PC-3 (cell line): ENCODE measurements around the gene MFAP2. TPM values are rescaled to one million over a fixed set of nuclear protein-coding genes. Genes with fewer than 3 reads are reported as not detected.
"Not testable (repeated sequence)": the region's sequence is repeated elsewhere in the genome, so short reads cannot be mapped to it uniquely, and the experiment has no call there.

ENCODE experiments used
- ATAC-seq: fragments of 200-7000 bp; cut with Tn5 transposase; 2 replicates; pipeline ENCODE4 v1.9.1; 2020; ENCODE audit warnings: mild to moderate bottlenecking, moderate library complexity
- BruUV-seq: library from RNA; stranded (reverse); fragments of 400-500 nt; replicated peaks from 2 replicates; lab custom pipeline; 2021; lab: Mats Ljungman, UMichigan
- CTCF ChIA-PET: fragments of 300-600 bp; sonication (Branson Sonifier 250); formaldehyde crosslinking; loops from one replicate; lab custom pipeline; 2022; ENCODE audit warnings: antibody characterized with exemption; lab: Charles Lee
- POLR2A ChIA-PET: fragments of 300-600 bp; sonication (Branson Sonifier 250); formaldehyde crosslinking; loops from one replicate; lab custom pipeline; 2022; ENCODE audit warnings: antibody characterized with exemption; ENCODE audit not compliant: unreplicated experiment; lab: Charles Lee
- DNase-seq: peaks from one replicate; pipeline ENCODE4 v3.0.0-alpha.2; 2015
- H2AFZ ChIP-seq: fragments of 300-600 bp; sonication (generic); 2 replicates; pipeline ENCODE4 v1.6.0; 2016; ENCODE audit warnings: antibody characterized with exemption, low read length
- H3F3A ChIP-seq: fragments of 300-600 bp; sonication (generic); one replicate; pipeline ENCODE4 v1.6.0; 2017; ENCODE audit warnings: antibody characterized with exemption, low read length, control low read depth, mild to moderate bottlenecking; ENCODE audit not compliant: unreplicated experiment
- H3K27ac ChIP-seq: fragments of 300-600 bp; sonication (generic); 2 replicates; pipeline ENCODE4 v1.5.1; 2016; ENCODE audit warnings: mild to moderate bottlenecking, low read length
- H3K27me3 ChIP-seq: fragments of 300-600 bp; sonication (generic); 2 replicates; pipeline ENCODE4 v1.6.1; 2016; ENCODE audit warnings: low read length, mixed read lengths
- H3K36me3 ChIP-seq: fragments of 300-600 bp; sonication (generic); 2 replicates; pipeline ENCODE4 v1.6.1; 2016; ENCODE audit warnings: low read depth, mixed run types, low read length, mixed read lengths
- H3K4me1 ChIP-seq: fragments of 300-600 bp; sonication (generic); 2 replicates; pipeline ENCODE4 v1.5.1; 2016; ENCODE audit warnings: low read length; ENCODE audit not compliant: insufficient read depth
- H3K4me2 ChIP-seq: fragments of 300-600 bp; sonication (generic); 2 replicates; pipeline ENCODE4 v1.6.0; 2016; ENCODE audit warnings: low read length
- H3K4me3 ChIP-seq: fragments of 300-600 bp; sonication (generic); 2 replicates; pipeline ENCODE4 v1.5.1; 2016; ENCODE audit warnings: mild to moderate bottlenecking, low read length, mixed read lengths
- H3K79me2 ChIP-seq: fragments of 300-600 bp; sonication (generic); 2 replicates; pipeline ENCODE4 v1.6.1; 2017; ENCODE audit warnings: low read length, mixed read lengths
- H3K9ac ChIP-seq: fragments of 300-600 bp; sonication (generic); 2 replicates; pipeline ENCODE4 v1.6.0; 2016; ENCODE audit warnings: mild to moderate bottlenecking, low read length
- H3K9me2 ChIP-seq: fragments of 300-600 bp; sonication (generic); replicated peaks from 2 replicates; pipeline ENCODE4 v1.6.1; 2016; ENCODE audit warnings: mixed run types, low read length, mixed read lengths
- H3K9me3 ChIP-seq: fragments of 300-600 bp; sonication (generic); 2 replicates; pipeline ENCODE4 v1.6.1; 2016; ENCODE audit warnings: low read length, mixed read lengths
- H4K20me1 ChIP-seq: fragments of 300-600 bp; sonication (generic); 2 replicates; pipeline ENCODE4 v1.6.1; 2016; ENCODE audit warnings: low read length, mixed read lengths
- CTCF ChIP-seq: fragments of 300-600 bp; sonication (generic); conservative IDR thresholded peaks from 2 replicates; pipeline ENCODE4 v1.5.1; 2017; ENCODE audit warnings: antibody characterized with exemption, low read depth, mild to moderate bottlenecking, low read length
- EZH2 ChIP-seq: fragments of 300-600 bp; sonication (generic); IDR thresholded peaks from one replicate; pipeline ENCODE4 v1.6.1; 2017; ENCODE audit warnings: antibody characterized with exemption, mild to moderate bottlenecking, low read length; ENCODE audit not compliant: unreplicated experiment
- EZH2phosphoT487 ChIP-seq: fragments of 300-600 bp; sonication (generic); IDR thresholded peaks from 2 replicates; pipeline ENCODE4 v1.6.1; 2018; ENCODE audit warnings: mild to moderate bottlenecking, antibody characterized with exemption, low read length, borderline replicate concordance
- intact Hi-C: fragments of 100-400 bp; cut with micrococcal nuclease; formaldehyde crosslinking; loops from 2 replicates; pipeline ENCODE4 v1.9.0; 2023
- total RNA-seq: library from RNA; depleted of rRNA; stranded (reverse); fragments of >200 nt; gene quantifications from 2 replicates; pipeline ENCODE4 v1.2.3, GENCODE V29; 2014

MFAP2 gene
- total RNA-seq, 1 experiment from 2014 or later = 1.8 TPM

- TF ChIP-seq CTCF (no peak), EZH2 (no peak), EZH2phosphoT487 (no peak)
- intact Hi-C loops = no loop called here
- no peaks in the 10 kb centered on the region for H3F3A ChIP-seq
- POLR2A ChIA-PET = no interaction called here
- no peak overlapping the region for H3K27ac ChIP-seq
- DNase-seq (no peak), ATAC-seq (no peak)
- peaks cover 9% of the 10 kb centered on the region for H3K4me1 ChIP-seq
- H3K36me3 ChIP-seq = no peaks in the 10 kb centered on the region
- H3K4me3 ChIP-seq = no peak overlapping the region
- no peak overlapping the region for H3K9ac ChIP-seq
- CTCF ChIA-PET = no interaction called here
- H3K79me2 ChIP-seq = no peaks in the 10 kb centered on the region
- no peak overlapping the region for H2AFZ ChIP-seq
- no peaks in the 10 kb centered on the region for H3K27me3 ChIP-seq
- no peak overlapping the region for H3K4me2 ChIP-seq
- H4K20me1 ChIP-seq = no peaks in the 10 kb centered on the region
- no TSS peak for BruUV-seq
- H3K9me3 ChIP-seq = no peaks in the 10 kb centered on the region
- H3K9me2 ChIP-seq = no peaks in the 10 kb centered on the region
Measured at GRCh38 chr1:16955186-16955585, 25.2 kb downstream of the MFAP2 start.

DNA sequence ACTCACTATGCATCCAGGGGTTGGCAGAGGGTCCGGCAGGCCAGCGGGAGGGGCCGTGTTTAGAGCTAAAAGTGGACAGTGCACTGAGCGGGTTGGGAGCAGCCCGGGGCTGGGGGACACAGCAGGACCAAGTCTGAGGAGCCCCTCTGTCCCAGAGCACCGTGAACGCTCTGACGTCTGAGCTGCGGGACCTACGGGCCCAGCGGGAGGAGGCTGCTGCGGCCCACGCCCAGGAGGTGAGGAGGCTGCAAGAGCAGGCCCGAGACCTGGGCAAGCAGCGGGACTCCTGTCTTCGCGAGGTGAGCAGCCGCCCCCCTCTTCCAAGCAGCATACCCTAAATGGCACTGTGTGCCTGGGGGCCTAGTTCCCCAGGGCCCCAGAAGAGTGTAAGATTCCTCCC is 25.8 kb downstream of the MFAP2 start:
- Histone ChIP-seq H3K9ac (no peak overlapping the region), H4K20me1 (no peaks in the 10 kb centered on the region), H3K4me3 (no peak overlapping the region), H3K36me3 (no peaks in the 10 kb centered on the region), H3K4me1 (peaks cover 10% of the 10 kb centered on the region), H3K9me3 (no peaks in the 10 kb centered on the region), H3K9me2 (no peaks in the 10 kb centered on the region), H2AFZ (no peak overlapping the region), H3K79me2 (no peaks in the 10 kb centered on the region), H3K4me2 (no peak overlapping the region), H3F3A (no peaks in the 10 kb centered on the region), H3K27ac (no peak overlapping the region), H3K27me3 (no peaks in the 10 kb centered on the region)
- BruUV-seq = no TSS peak
- TF ChIP-seq CTCF (no peak), EZH2 (no peak), EZH2phosphoT487 (no peak)
- ChIA-PET POLR2A (no interaction called here), CTCF (no interaction called here)
- ATAC-seq (no peak), DNase-seq (no peak)
- intact Hi-C loops = no loop called here

DNA sequence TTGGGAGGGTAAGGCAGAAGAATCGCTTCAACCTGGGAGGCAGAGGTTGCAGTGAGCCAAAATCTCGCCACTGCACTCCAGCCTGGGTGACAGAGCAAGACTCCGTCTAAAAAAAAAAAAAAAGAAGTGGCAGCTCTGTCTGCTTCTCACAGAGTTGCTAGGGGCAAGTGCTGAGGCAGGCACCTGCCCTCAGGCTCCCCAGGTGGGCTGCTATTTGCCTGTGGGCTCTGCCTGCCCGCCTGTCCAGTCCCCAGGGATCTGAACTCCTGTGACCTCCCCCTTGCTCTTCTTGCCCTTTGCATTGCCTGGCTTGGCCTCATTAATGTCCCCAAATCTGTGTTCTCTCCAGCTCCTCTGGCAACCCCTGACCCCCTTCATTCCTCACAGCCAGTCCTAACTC is 28.0 kb downstream of the MFAP2 start:
- intact Hi-C loops, H3K27me3 ChIP-seq, BruUV-seq, H2AFZ ChIP-seq, ATAC-seq, H3K27ac ChIP-seq, H4K20me1 ChIP-seq, H3K9ac ChIP-seq, H3K9me3 ChIP-seq, H3K4me2 ChIP-seq, DNase-seq, POLR2A ChIA-PET, H3F3A ChIP-seq, H3K9me2 ChIP-seq, H3K79me2 ChIP-seq, H3K4me3 ChIP-seq, H3K36me3 ChIP-seq: not testable (repeated sequence)
- peaks cover 26% of the 10 kb centered on the region for H3K4me1 ChIP-seq
- CTCF ChIA-PET = interaction anchor here (0.5 to 1.3 kb wide), 4 partner anchors 8 to 331 kb away, joined by 3 to 18 read pairs (median 7); no protein-coding TSS in a partner anchor

DNA sequence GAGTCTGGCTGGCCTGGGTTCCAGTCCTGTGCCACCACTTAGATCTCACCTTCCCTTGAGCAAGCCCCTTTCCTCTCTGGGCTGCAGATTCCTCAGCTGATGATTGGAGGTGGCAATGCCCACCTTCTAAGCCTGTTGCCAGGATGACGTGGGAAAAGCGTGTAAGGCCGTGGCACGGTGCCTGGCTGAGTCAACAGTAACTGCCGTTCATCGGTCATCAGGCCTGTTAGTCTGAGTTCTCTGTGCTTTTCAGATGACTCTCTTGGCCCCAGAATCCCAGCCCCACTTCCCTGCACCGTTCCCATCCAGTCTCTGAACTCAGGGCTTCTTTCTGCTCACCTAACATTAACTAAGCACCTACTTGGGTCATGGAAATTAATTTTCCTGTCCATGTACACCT is 31.4 kb downstream of the MFAP2 start:
- intact Hi-C loops, H3K27me3 ChIP-seq, POLR2A ChIA-PET, H3K9me3 ChIP-seq, H3K79me2 ChIP-seq, H3K4me3 ChIP-seq, BruUV-seq, H2AFZ ChIP-seq, H3K9me2 ChIP-seq, H3F3A ChIP-seq, H4K20me1 ChIP-seq, H3K36me3 ChIP-seq, CTCF ChIA-PET: not testable (repeated sequence)
- Histone ChIP-seq H3K4me1 (peaks cover 26% of the 10 kb centered on the region), H3K4me2 (peak overlapping the region; percentile 61), H3K27ac (peak overlapping the region; percentile 81), H3K9ac (peak overlapping the region; percentile 25; the same call in 1 of the 2 replicates)
- DNase-seq (peak; percentile 94), ATAC-seq (peak; percentile 68)
